GM18861 (cell line): ENCODE data around the gene ANKRD65.
"Not testable (repeated sequence)": the region's sequence is repeated elsewhere in the genome, so short reads cannot be mapped to it uniquely, and the experiment has no call there.

Experiments used
- ATAC-seq: cut with Tn5 transposase; IDR thresholded peaks from one replicate; pipeline ENCODE4 v1.9.1; 2021; ENCODE audit not compliant: unreplicated experiment

The ANKRD65 gene

DNA sequence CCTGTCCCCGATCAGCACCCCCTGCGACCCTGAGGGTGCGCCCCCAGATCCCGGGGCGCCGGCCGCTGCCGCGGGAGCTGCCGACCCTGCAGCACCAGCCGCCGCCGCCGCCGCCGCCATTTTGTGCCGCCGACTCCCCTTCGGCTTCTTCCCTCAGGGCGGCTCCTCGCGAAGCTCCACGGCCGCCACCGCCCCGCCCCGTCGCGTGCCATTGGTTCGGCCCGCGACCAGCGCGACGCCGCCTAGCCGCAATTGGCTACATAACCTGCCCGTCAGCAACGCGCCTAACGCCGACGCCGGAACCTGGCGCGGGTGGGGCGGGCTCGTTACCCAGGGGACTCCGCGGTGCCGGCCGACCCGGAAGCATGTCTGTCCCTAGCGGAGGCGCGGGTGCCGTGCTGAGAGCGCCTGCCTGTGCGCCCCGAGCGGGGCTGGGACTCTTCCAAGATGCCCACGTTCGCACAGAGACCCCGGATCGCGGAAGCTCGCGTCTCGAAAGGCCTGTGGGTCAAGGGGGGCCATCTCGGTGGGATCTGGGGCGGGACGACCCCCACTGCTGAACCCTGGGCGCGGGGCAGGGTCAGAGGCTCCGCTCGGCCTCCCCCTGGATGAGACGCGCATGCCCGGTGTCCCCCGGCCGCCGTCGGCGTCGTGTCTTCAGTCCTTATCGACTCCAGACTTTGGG lies 21.7 kb downstream of the ANKRD65 start, which contains the start of gene CCNL2:
CCNL2 (minus strand) TSS at position 149 of the 685 bp plus-strand sequence; CDS start at position 120, 29 bp downstream.
- ATAC-seq: peak; percentile 87

DNA sequence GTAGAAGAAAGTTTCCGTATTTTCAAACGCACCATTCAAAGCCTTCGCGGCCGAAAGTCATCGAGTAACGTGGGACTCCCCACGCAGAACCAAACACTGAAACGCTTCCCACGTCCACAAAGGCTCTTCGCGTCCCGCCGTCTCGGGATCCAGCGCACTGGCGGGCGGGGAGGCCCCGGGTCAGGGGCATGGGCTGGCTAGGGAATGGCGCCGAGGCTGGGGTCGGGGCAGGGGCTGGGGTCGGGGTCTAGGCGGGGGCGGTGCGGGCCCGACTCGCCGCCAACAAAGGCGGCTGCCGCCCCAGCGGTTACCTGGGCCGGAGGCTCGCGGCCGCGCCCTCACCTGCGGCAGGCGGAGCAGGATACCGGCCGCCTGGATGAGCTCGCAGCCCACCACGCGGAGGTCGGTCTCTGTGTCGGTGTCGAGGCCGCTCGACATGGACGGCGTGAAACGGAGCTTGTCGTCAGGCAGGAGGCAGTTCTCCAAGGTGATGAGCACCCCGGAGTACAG lies 22.3 kb downstream of the ANKRD65 start:
- peak; percentile 11 for ATAC-seq

DNA sequence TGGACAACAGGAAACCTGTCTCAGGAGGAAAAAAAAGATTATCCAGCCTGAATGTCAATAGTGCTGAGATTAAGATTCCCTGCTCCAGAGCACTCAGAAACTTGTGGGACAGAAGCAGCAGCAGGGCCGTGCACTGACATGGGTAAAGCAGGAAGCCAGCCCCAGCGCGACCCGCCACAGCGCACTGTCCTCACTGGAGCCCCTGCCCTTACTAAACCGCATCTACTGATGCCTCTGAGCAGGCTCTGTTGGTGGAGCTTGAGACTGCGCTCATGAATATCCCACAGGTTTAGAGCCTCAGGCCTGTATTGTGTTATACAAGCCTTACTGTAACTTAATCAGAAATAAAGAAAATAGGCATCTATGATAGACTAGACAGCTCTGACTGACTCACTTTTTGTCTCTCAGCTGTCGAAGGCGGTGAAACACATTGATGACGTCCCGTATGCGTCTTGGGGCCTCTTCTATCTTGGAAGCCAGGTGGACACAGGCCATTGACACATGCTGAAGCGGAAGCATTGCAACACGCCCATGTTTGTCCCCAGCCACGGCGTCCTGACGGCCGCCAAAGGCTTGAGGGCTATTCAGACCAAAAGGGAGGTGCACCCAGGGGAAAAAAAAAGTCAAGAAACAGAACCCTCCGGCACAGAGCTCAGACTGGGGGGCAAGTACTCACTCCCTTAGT lies 23.1 kb downstream of the ANKRD65 start:
- no peak for ATAC-seq

DNA sequence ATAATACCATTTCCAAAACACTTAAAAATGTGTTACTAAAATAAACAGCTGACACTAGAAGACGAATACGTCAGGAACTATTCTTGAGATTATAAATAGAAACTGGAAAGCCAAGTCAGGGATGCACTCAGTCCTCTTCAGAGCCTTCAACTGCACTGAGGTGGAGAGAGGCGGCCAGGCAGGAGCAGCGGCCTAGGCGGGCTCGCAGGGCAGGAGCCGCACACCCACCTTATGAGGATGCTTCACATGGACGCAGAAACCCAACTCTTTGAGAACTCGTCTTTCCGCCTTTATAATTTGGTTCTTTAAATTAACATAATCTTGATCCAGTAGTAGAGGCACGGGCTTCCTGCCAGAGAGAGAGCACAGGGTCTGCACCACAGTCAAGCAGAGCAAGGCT lies 25.9 kb downstream of the ANKRD65 start:
- no peak for ATAC-seq

DNA sequence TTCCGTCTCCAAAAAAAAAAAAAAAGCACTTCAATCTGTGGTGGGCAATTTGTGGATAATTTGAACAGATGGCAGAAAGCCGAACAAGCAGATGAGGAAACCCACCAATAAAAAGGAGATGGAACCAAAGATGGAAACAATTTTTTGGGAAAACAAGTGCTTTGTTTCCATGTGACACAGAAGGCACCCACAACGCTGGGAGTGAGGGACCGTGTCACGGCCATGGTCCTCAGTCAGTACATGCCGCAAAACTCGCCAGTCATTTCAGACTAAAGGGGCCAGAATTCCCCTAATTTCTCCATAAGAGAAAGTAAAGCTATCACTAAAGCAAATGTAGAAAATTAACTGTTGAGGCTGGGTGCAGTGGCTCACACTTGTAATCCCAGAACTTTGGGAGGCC lies 27.0 kb downstream of the ANKRD65 start:
- no peak for ATAC-seq

DNA sequence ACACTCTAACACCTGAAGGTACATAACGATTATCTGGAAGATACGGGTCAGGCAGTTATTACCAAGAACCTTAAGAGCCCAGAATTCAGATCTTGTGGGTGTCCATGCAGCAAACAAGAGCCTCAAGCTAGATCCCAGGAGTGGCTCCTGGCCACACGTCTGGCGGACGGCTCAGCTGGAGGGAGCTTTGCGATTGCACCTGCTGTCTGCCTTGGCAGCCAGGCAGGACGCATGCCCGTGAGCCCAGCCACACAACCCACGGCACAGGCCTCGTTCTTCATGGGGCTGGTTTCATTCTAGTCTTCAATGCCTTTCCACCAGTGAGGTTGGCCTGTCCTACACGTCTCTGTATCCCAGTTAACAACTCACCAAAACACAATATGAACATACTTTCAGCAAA lies 27.6 kb downstream of the ANKRD65 start:
- no peak for ATAC-seq

DNA sequence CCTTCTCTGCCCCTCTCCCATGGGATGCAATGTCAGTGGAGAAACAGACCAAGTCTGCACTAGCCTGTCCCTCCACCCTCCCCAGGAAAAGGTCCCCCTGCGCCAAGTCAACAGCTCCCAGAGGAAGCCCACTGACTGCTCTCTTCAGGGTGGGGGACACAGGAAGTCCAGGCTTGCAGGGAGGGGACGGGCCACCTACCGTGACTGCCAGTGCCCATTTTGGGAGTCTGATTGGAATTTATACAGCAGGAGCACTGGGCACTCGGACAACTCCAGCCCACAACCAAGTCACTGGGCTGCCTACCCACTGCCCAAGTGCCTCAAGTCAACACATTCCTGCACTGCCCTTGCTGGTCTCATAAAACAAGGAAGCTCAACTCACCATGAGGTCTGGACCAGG lies 28.1 kb downstream of the ANKRD65 start:
- ATAC-seq: no peak

DNA sequence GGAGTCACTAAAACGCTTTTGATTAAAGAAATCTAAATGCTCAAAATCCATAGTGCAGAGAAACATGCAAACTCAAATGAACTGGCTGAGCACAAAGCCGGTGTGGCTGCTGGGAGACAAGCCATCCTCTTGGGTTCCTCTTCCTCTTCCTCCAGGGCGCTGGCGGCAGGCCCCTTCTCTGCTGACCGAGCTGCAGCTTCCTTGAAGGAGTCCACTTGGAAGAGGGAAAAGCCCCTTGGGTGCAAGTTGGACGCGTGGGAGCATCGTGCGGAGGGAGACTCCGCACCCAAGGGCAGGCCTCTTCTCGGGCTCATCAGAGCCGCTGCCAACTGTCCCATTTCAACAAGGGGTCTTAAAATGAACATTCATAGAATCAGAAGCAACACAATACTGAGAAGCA lies 29.9 kb downstream of the ANKRD65 start:
- no peak for ATAC-seq

DNA sequence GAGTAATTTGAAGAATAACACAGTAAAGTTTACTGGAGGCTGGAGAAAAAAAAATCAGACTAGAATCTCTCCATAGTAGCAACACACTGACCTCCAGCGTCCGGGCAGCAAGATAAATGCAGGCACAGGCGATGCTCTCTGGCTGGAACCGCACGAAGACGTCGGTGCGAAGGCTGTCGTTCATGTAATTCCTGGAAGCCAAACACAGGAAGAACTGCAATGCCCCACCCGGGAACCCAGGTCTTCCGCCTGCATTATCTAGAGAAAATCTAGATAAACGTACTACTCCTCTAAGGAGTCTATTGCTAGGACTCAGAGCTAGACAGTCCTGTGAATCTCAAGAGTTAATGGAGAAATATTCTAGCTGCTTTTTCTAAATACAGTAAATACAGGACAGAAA lies 30.4 kb downstream of the ANKRD65 start:
- no peak for ATAC-seq

DNA sequence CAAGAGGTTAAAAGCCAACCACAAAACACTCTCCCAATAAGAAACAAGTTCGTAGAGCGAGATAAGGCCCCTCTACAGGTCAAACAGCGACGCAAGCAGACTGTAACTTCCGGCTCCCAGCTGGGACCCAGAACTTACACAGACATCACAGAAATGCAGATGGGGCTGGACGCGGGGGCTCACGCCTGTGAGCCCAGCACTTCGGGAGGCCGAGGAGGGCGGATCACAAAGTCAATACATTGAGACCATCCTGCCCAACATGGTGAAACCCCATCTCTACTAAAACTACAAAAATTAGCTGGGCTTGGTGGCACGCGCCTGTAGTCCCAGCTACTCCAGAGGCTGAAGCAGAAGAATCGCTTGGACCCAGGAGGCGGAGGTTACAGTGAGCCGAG lies 33.0 kb downstream of the ANKRD65 start:
- ATAC-seq: no peak

DNA sequence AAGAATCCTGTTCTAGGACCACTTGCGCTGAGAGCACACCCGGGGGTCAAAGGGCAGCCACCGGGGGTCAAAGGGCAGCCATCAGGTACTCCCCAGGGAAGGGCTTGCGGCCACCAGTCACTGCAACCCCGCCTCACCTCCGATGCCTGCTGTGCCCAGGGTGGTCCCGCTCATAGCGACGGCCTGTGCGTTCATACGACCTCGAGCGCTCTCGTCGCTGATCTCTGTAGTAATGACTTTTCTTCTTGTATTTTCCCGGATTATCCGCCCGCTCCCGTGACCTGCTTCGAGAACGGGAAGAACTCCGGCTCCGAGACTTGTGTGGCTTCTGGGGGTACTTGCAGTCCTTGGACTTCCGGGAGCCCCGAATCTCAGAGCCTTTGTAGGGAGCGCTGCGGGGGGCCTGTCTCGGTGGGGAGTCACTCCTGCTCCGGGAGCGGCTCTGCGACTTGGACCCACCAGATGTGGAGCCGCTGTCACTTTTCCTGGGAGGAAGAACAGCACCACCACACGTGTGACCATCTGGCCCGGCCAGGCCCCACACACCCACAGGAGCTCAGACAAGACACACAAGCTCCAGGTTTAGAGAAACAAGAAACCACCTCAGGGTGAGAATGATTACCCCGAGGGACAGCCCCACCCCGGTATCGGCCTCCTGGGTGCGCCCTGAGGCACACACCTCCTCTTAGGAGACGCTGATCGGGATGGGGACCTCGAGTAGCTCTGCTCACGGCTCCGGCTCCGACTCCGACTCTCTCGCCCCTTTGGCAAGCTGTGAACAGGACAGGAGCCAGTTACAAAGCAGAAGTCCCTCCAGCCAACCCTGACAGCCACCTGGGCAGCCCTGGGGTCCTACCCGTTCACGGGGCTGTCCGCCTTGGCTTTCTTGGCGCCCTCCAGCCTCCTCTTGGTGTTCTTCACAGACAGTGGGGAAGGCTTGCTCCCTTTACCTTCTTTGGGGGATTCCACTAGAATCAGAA lies 33.7 kb downstream of the ANKRD65 start:
- ATAC-seq: no peak

DNA sequence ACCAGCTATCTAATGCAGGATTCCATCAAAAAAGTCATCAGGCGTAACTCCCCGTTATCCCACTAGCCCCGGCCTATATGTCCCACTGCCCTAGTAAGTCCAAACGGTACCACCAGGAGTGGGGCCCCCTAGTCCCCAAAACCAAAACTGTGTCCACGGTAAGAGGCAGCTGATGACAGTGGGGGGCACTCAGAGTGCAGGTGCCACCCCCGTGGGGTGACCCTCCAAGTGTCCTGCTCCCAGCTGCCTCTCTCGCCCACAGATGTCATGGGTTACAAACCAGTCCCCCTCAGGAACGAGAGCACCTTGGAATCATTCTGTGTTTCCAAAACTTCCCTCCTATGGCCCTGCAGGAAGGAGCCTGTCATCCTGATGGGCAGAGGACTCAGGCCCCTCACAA lies 35.1 kb downstream of the ANKRD65 start:
- ATAC-seq: no peak

DNA sequence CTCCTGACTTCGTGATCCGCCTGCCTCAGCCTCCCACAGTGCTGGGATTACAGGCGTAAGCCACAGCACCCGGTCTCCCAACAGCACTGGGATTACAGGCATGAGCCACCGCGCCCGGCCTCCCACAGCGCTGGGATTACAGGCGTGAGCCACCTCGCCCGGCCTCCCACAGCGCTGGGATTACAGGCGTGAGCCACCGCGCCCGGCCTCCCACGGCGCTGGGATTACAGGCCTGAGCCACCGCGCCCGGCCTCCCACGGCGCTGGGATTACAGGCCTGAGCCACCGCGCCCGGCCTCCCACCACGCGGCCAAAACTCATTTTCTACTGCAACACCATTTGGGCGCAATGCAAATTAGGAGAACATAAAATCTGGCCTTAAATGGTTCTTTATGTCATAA lies 35.7 kb downstream of the ANKRD65 start:
- ATAC-seq: not testable (repeated sequence)

DNA sequence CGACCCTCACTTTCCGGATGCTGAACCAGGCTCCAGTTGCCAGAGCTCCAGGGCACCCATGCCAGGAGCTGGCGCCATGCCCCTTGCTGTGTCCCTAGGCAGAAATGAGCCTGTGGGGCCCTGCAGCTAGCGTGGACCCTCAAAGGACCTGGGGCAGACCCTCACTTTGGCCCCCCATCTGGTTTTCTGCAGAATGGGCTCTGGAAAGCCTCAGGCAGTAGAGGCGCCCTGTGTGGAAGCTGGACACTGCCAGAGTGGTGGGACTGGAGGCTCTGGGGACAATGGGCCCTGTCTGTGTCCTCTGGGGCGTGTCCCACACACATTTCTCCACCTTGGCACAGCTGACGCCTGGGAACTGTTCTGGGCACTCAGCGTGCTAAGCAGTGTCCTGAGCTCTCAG lies 39.8 kb downstream of the ANKRD65 start:
- ATAC-seq: no peak

DNA sequence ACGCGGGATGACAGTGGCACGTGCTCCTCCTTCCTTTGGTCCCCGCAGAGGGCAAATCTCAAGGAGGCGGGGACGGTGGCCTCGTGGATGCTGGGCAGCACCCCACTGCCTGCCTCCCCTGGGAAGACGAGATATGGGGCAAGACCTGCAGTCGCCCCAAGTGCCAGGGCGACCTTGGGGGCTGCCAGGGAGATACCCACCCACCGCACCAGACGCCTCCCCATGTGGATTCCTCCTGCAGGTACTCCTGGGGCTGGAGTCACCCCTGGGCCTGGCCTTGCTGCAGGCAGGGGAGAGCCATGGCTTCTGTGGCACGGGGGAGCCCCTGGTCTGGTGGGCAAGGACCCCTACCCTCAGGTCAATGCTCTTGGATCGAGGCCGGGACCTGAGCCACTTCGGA lies 40.2 kb downstream of the ANKRD65 start:
- no peak for ATAC-seq

DNA sequence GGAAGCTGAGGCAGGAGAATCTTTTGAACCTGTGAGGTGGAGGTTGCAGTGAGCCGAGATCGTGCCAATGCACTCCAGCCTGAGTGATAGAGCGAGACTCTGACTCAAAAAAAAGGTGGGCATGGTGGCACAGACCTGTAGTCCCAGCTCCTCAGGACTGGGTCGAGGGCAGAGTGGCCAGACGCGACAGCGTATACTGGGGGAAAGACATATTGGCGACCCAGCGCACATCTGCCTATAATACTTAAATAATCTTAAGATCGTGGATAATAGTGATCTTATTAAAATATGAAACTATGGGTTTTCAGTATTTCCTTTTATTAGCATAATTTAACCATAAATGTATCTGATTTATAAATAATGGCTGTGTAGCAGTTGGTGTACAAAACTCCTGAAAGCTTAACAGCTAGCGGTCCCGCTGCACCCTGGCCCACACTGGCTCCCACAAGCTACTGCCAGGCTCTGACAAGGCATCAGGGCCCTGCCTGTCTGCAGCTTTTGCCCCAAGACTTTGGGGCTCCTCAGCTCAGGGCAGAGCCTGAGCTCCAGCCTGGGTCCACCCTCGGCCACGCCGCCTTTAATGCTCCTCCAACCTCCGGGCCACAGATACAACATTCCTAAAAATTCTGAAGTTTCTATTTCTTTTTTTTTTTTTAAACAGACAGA lies 43.4 kb downstream of the ANKRD65 start:
- ATAC-seq: no peak

DNA sequence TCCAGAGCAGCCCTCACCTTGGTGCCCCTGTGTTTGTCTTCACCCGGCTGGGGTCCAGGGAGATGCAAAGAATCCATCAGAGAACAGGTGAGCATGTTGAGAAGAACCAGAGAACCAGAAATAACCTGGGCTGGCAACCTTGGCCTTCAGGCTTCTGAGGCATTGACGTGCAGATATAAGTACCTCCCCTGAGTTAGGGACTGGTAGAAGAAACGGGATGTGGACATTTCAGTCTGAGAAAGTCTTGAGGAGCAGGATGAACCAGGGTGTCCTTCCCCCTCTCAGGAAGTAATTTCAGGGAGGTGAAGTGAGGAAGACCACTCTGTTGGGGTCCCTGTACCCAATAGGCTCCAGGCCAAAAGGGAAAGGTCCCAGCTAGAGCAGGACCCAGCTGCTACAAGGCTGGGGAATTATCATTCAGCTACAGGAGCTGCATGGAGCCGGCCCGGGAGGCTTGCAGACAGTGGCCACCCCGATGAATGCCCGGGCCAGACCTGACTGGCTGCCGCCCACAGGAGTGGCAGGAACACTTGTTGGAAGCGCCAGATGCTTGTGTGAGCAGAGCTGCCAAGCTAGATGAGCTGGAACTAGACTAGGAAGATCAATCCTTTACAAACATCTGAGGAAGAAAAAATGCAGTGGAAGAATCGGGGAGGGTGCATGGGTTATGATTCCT lies 44.4 kb downstream of the ANKRD65 start:
- no peak for ATAC-seq

DNA sequence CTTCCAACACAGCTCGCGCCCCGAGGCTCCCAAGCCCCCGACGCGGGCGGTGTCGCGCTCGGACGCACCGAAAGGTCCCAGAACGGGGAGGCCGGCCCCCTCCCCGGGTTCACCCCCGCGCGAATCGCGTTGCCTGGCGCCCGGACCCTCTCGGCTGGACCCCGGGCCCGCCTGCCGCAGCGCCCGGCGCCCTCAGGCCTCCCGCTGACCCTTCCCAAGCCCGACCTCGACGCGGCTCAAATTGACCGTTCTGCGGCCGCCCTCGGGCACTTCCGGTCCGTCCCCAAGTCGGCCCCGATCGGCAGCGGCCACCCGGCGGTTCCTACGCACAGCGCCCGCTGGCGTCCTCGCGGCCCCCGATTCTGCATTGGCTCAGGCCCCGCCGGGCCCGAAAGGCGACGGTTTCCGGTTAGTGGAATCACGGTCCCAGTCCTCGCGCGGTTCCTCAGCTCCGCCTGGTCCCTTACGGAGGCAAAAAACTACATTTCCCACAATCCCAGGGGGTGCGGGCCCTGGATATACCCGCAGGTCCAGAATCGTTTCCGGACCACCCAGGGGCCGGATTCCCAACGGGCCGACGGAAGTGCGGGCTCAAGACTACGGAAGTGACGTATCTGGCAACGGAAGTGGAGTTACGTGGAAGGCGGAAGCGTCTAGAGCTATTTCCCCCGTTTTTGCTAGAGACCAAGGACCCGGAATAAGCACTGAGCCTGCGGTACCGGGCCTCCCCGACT lies 46.0 kb downstream of the ANKRD65 start, which contains the start of gene AURKAIP1:
AURKAIP1 (minus strand) TSS at position 279 of the 734 bp plus-strand sequence. CDS start 451 bp downstream, outside the sequence.
- peak; percentile 80 for ATAC-seq

DNA sequence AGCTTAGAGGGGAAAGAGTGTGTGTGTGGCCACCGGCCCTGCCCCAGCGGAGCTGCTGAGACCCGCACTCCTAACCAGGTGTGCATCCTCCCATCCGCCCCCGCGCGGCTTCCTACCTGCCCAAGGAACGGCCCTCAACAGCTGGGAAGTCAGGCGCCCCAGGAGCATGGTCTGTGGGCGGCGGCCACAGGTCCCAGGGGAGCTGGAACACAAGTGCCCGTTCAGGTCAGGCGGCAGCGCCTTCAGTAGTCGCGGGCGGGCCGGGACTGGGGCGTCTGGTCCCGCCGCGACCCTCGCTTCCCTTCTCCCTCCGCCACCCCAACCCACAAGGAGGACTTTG lies 46.5 kb downstream of the ANKRD65 start:
- peak; percentile 3 for ATAC-seq
